NK-92 (cell line): ENCODE results near the gene MBOAT7.
"Not testable (repeated sequence)": the region's sequence is repeated elsewhere in the genome, so short reads cannot be mapped to it uniquely, and the experiment has no call there.

ENCODE experiments used
- DNase-seq: peaks from one replicate; lab custom pipeline; 2025; ENCODE audit not compliant: unreplicated experiment; lab: John Stamatoyannopoulos, UW

The MBOAT7 gene

DNA sequence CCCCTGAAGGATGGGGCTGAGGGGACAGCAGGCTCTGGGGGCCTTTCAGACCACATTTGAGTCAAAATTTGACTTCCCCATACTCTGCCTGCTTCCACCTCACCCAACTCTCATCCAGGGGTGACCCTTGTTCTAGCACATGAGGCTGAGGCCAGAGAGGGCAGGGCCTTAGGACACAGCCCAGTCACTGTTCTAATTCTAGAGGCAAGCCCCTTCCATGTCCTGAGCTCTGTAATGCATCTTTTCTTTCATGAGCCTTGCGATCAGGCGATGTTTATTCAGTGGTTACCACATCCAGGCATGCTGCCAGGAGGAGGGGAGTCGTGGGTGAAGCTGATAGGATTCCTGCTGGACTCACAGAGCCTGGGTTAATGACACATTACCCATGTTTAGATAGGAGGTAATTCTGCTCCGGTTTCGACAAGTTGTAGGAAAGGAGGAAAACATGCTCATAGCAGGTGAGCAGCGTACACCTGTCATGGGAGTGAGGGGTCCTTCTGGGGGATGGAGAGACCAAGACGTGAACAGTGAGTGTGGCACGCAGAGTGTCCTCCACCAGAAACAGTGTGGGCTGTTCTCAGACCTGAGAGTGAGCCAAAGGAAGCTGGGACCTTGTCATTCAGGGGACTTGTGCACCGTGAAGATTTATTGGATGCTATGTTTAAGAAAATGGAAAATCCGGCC is 20.6 kb upstream of the MBOAT7 start:
- DNase-seq = no peak

DNA sequence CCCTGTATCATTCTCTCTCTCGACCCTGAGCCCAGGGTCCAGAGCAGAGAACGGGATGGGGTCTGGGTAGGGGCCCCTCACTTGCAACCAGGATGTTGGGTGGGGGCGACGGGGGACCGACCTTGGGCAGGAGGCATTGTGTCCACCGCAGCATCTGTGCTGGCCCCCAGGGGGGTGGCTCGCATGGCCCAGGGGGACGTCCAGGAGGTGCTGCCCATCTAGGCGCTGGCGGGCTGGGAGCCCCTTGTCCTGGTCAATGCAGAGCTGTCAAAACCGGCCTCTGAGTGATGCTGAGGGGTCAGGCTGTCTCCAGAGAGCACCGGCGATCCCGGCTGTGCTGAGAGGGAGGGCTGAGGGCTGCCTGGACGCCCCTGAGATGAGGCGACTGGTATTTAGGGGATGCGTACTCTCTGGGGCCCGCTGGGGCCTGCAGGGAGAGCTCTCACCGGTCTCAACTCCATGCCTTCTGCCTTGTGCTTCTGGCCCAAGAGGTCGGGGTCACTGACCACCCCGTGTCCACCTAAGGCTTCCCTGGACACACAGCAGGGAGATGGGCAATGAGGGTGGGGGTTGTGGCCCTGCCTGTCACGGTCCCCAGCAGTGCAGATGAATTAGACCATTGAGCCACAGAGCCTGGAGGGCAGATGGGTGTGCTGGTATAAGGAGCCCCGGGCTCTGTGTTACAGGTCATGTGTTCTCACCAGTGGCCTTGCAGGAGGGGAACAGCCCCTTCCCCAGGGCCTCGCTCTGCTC is 19.9 kb upstream of the MBOAT7 start:
- DNase-seq = no peak

DNA sequence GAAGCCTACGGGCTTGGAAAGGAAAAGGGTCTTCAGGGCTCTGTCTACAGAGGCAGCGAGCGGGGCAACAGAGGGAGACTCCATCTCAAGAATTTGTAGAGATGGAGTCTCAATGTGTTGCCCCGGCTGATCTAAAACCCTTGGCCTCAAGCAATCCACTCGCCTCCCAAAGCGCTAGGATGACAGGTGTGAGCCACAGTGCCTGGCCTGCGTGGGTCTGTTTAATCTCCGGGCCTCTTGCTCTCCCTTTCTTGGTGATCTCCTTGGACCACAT is 19.3 kb upstream of the MBOAT7 start:
- DNase-seq = no peak

DNA sequence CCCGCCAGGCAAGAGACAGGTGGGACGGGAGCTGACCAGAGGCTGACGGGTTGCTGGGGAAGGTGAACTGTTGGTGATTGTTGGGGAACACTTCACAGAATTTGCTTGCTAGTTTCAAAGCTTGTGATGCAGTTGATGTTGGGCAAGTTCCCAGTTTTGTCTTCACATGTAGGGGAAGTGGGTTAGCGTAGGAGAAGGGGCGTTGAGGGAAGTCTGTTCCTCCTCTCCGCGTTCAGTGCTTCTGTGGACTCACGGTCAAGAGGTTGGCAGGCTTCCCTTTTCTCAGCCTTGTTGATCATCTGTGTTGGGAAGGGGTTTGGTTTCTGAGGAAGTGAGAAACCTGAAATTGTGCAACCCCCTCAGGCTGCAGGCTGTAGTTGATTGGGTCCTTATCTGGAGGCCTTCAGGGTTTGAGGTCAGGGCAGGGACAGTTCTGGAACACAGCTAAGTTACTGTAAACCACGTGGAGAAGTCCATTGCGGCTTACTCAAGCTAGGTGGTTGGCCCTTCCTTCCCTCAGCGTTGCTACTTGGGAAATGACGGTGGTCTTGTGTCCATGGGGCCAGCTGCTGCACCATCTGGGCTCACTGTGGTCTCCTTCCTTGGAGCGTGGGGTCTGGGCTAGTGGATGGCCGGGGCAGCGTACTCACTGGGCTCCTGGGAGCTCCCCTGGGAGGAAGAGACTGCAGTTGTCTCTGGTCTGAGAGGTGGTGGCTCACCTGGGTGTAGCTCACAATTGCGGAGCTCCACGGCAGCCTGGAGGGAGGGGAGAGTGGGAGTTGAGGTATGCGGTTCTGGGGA is 18.8 kb upstream of the MBOAT7 start:
- no peak for DNase-seq

GRCh38 chr19:54207676-54207982 is 18.2 kb upstream of the MBOAT7 start:
- DNase-seq = no peak

DNA sequence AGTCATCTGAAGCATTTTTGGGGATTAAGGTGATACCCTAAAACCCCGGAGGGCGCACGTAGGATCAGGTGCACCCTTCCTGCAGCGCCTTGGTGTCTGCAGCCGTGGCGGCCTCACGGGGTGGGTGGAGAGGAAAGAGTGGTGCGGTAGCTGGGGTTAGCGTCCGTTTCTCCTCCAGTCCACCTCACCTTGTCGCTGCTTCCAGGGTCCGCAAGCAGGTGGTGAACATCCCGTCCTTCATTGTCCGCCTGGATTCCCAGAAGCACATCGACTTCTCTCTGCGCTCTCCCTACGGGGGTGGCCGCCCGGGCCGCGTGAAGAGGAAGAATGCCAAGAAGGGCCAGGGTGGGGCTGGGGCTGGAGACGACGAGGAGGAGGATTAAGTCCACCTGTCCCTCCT is 17.8 kb upstream of the MBOAT7 start:
- DNase-seq = not testable (repeated sequence)

- no peak for DNase-seq
Measured at GRCh38 chr19:54206831-54207177, 17.4 kb upstream of the MBOAT7 start.

- no peak for DNase-seq
Measured at GRCh38 chr19:54206030-54206830, 16.9 kb upstream of the MBOAT7 start.

DNA sequence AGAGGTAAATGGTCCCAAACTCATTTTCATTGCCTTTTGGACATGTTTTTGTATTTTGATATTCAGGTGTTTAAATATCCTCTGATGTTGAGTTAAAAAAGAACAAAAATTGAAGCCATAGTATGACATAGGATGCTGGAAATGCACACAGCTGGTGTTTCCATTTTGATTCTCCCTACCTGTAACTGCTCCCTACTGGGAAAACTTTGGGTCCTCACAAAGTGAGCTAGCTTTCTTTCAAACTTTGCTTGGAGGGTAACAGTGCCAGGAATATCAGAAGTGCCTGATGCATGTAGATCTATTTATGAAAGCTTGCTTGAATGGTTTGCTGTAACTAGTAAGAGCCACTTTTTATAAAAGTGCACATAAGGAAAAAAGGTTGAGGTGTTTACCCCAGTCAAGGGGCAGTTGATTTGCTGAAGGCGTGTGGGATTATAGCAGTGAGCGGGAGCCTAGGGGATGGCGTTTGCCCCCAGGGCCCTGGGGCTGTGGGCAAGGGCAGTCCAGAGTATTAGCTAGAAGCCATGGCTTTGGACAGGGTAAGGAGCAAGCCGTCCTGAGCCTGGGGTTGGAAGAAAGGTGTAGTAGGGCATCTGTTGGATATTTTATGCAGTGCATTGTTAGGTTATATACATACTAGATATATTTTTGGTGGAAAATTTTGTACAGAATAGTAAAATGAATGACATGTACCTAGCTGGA is 15.5 kb upstream of the MBOAT7 start:
- DNase-seq = no peak

- DNase-seq = no peak
Measured at GRCh38 chr19:54203151-54203611, 13.8 kb upstream of the MBOAT7 start.

- DNase-seq = no peak
Measured at GRCh38 chr19:54201980-54202379, 12.6 kb upstream of the MBOAT7 start.

- DNase-seq = no peak
Measured at GRCh38 chr19:54201172-54201701, 11.9 kb upstream of the MBOAT7 start.

DNA sequence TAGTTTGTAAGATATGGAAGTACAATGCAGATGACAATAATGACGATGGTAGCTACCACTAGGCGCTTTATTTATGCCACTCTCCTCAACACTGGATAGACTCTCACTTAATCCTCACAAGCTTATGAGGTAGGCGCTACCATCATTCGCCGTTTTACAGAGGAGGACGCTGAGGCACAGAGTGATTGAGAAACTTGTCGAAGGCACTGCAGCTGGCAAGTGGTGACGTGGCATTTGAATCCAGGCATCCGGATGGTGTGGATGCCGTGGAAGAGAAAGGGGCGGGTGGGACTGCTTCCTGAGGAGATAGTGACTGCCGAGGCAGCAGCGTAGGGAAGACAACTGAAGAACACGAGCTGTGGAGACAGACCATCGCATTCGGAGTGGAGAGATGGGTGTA is 10.0 kb upstream of the MBOAT7 start:
- no peak for DNase-seq

DNA sequence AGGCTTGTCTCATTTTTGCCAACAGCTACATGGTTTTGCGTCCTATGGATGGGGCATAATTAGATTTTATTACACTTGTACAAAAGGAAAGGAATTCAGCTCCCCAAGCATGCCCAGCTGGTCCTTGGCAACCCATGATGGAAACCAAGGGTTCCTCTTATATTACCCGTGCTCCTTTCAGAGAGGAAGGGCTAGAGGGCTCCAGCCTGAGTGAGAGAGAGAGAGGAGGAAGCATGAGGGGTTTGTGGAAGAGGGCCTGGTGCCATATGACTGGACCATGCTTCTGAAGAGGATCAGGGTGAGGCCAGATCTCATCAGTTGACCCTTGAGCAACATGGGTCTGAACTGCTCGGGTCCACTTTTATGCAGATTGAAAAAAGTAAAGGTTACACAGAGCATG is 7.7 kb upstream of the MBOAT7 start:
- DNase-seq = no peak

- no peak for DNase-seq
Measured at GRCh38 chr19:54196536-54196935, 7.2 kb upstream of the MBOAT7 start.

- not testable (repeated sequence) for DNase-seq
Measured at GRCh38 chr19:54194463-54194862, 5.1 kb upstream of the MBOAT7 start.

DNA sequence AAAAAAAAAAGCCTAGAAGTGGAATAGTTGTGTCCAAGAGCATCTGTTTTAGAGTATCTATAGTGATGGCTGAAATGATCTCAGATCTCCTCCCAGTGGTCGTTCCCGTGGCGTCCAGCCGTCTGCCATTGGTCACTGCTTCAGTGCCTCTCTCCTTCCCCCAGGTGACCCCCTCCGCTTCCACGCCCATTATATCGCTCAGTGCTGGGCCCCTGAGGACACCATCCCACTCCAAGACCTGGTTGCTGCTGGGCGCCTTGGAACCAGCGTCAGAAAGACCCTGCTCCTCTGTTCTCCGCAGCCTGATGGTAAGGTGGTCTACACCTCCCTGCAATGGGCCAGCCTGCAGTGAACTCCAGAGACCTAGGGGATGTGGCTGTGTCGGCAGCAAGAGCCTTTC is 3.6 kb upstream of the MBOAT7 start:
- DNase-seq = no peak

DNA sequence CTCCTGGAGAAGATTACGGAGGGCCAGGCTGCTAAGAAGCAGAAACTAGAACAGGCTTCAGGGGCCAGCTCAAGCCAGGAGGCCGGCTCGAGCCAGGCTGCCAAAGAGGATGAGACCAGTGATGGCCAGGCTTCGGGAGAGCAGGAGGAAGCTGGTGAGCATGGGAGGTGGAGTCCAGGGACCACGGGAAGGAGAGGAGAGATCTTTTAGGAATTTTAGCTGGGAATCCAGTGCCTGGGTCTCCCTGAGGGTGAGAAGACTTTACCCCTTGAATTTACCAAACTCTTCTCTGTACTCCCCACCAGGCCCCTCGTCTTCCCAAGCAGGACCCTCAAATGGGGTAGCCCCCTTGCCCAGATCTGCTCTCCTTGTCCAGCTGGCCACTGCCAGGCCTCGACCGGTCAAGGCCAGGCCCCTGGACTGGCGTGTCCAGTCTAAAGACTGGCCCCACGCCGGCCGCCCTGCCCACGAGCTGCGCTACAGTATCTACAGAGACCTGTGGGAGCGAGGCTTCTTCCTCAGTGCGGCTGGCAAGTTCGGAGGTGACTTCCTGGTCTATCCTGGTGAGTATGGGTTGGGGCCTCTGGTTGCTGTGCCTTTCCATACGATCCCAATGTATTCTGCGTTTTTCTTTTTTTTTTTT is 2.6 kb upstream of the MBOAT7 start:
- DNase-seq = no peak

DNA sequence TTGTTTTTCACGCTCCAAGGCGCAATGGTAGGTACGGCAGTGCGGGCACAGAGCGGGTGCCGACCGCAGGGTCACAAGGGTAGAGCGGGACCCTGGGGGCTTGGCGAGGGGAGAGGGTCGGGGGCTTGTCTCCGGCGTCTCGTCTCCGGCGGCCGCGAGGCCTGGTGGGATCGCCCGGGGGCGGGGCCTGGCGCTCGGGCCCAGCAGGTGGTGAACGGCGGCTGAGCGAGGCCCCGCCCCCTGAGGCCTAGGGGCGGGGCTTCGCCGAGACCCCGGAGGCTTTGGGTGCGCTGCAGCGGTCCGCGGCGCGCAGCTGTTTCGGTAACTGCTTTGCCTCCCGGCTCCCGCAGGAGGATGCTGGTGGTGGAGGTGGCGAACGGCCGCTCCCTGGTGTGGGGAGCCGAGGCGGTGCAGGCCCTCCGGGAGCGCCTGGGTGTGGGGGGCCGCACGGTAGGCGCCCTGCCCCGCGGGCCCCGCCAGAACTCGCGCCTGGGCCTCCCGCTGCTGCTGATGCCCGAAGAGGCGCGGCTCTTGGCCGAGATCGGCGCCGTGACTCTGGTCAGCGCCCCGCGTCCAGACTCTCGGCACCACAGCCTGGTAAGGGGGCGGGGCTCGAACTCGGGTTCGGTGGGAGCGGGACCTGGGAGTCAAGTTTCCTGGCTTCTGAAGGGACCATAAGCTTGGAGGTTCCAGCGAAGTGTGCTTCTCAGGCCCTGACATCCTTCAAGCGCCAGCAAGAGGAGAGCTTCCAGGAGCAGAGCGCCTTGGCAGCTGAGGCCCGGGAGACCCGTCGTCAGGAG is 1.8 kb upstream of the MBOAT7 start, which contains the start of gene TSEN34:
Gene TSEN34, plus strand, starts transcription at position 298 of the 800 bp plus-strand sequence. Its CDS starts 57 bp downstream, at position 355.
- no peak for DNase-seq
